Tibial nerve (tissue), 4 donors: ENCODE results near the gene ASCC1. TPM values are rescaled to one million over a fixed set of nuclear protein-coding genes. Genes with fewer than 3 reads are reported as not detected.

Experiments used
- DNase-seq, 2 donors: peaks; one replicate each; pipeline ENCODE4 v3.0.0-alpha.2; 2019; ENCODE audit warnings: low spot score in 2 of 2
- H3K27ac ChIP-seq, 4 donors: fragments of 200-600 bp; sonication (generic) in 3 of 4; one replicate each; pipeline ENCODE4 v1.5.1; 2017 to 2019; ENCODE audit warnings: mild to moderate bottlenecking in 1 of 4
- H3K27me3 ChIP-seq, 2 donors: fragments of 200-600 bp; sonication (generic) in 1 of 2; one replicate each; pipeline versions ENCODE4 v1.5.1 to v1.6.0; 2017 to 2019
- H3K36me3 ChIP-seq, 3 donors: fragments of 200-600 bp; sonication (generic); one replicate each; pipeline ENCODE4 v1.5.1; 2018 to 2019
- H3K4me1 ChIP-seq, 4 donors: fragments of 200-600 bp; sonication (generic) in 3 of 4; one replicate each; pipeline ENCODE4 v1.5.1; 2017 to 2019
- H3K4me3 ChIP-seq, 4 donors: fragments of 200-600 bp; sonication (generic) in 3 of 4; one replicate each; pipeline ENCODE4 v1.5.1; 2017 to 2019; ENCODE audit warnings: mild to moderate bottlenecking in 1 of 4, moderate library complexity in 1 of 4
- H3K9me3 ChIP-seq, 4 donors: fragments of 200-600 bp; sonication (generic) in 3 of 4; one replicate each; pipeline ENCODE4 v1.5.1; 2017 to 2019
- EP300 ChIP-seq, 2 donors: sonication (generic); formaldehyde crosslinking; IDR thresholded peaks; one replicate each; pipeline ENCODE4 v1.6.1; 2017; ENCODE audit warnings: antibody characterized with exemption in 2 of 2, mild to moderate bottlenecking in 1 of 2
- POLR2A ChIP-seq, 2 donors: fragments of 450-650 bp; IDR thresholded peaks; one replicate each; pipeline ENCODE4 v1.6.1; 2017; ENCODE audit warnings: antibody characterized with exemption in 2 of 2, mild to moderate bottlenecking in 2 of 2, moderate library complexity in 2 of 2
- WGBS, 2 donors: methylation state at CpG; one replicate each; pipeline ENCODE4 v1.1.5; 2018; 5-methylcytosine and 5-hydroxymethylcytosine counted together
- total RNA-seq, 4 donors: library from RNA; depleted of rRNA; stranded (reverse); fragments of >200 nt; gene quantifications; one replicate each; pipeline ENCODE4 v1.1.0, GENCODE V29; 2016
- TF ChIP-seq, protein P1 (sequence below), 5 experiments: fragments of 200-600 bp in 3 of 5; fragments of 450-650 bp in 2 of 5; sonication (generic) in 3 of 5; IDR thresholded peaks; one replicate each; pipeline ENCODE4 v1.5.1; 2016 to 2019; ENCODE audit warnings: antibody characterized with exemption in 5 of 5, mild to moderate bottlenecking in 3 of 5, moderate library complexity in 2 of 5

Gene ASCC1
- total RNA-seq, 4 donors from 2014 or later = 34.2 to 85.7 (median 54.2) TPM

DNA sequence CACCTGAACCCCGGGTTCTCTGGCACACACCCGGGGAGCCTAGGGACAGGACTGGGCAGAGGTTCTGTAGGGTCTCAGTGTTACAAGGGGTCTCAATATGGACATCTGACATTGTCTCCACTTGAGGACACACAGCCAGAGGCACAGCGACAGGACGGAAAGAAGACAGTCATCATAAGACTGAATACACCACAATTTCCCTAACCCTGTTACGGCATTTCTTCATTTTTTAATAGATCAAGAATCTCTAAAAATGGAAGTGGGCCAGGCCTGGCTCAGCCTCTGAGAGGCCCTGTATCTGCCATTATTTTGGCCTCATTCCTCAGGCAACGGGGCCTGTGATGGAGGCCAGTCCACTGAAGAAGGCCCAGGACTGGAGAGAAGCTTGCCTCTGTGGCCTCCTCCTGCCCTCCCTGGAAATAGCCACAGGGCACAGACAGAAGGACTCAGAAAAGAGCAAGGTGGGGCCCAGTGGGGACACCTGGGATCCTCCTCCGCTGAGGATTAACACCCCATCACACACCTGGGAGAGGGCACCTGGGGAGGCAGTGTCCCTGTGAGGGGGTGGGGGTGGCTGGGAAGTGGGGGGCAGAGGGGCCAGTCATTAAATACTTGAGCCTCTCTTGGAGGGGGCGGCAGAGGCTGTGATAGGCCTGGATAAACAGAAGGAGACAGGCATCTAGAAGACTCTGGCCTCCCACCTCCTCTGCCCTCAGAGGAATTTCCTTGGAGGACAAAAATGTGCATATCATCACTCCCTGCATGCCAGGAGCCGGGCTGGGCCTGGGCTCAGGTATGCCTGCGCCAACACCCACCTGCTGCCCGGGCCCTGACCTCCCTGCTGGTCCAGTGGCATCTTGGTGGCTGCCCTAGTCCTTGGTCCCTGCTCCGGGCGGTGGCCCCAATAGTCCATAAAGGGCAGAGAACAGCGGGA lies 135.8 kb downstream of the ASCC1 start:
- no peaks in the 10 kb centered on the region for H3K27me3 ChIP-seq
- 79 to 84% methylated on average over 9 to 14 of the region's 14 CpGs for WGBS, 2 donors
- no peak for DNase-seq
- H3K36me3 ChIP-seq = no peaks in the 10 kb centered on the region
- H3K27ac ChIP-seq = no peak overlapping the region
- H3K9me3 ChIP-seq = no peaks in the 10 kb centered on the region
- no peaks in the 10 kb centered on the region for H3K4me1 ChIP-seq
- no peak overlapping the region for H3K4me3 ChIP-seq
- TF ChIP-seq EP300 (IDR thresholded peaks at IDR 0.05) (no peak), POLR2A (IDR thresholded peaks at IDR 0.05) (no peak)
- TF ChIP-seq, protein P1, sequence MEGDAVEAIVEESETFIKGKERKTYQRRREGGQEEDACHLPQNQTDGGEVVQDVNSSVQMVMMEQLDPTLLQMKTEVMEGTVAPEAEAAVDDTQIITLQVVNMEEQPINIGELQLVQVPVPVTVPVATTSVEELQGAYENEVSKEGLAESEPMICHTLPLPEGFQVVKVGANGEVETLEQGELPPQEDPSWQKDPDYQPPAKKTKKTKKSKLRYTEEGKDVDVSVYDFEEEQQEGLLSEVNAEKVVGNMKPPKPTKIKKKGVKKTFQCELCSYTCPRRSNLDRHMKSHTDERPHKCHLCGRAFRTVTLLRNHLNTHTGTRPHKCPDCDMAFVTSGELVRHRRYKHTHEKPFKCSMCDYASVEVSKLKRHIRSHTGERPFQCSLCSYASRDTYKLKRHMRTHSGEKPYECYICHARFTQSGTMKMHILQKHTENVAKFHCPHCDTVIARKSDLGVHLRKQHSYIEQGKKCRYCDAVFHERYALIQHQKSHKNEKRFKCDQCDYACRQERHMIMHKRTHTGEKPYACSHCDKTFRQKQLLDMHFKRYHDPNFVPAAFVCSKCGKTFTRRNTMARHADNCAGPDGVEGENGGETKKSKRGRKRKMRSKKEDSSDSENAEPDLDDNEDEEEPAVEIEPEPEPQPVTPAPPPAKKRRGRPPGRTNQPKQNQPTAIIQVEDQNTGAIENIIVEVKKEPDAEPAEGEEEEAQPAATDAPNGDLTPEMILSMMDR (IDR thresholded peaks at IDR 0.05) = no peak

DNA sequence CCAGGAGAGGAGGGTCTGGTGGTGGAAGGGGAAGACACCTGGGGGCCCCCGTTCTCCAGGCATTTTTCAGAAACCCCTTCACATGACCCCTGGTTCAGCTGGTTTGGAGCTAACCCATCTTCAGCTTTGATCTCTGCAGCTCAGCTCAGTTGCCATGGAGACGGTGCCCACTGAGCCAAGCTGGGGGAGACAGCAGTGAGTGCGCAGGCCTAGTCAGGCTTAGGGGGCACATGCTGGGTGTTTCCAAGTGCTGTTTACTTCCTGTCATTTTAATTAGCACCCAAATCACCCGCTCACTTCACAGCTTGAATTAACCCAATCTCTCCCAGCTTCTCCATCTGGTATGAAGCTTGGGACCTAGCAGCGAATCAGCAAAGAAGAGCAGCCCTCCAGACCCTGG lies 136.7 kb downstream of the ASCC1 start:
- 77 to 81% methylated on average over 4 to 5 of the region's 5 CpGs for WGBS, 2 donors
- Histone ChIP-seq H3K4me1 (no peaks in the 10 kb centered on the region), H3K27me3 (no peaks in the 10 kb centered on the region), H3K4me3 (no peak overlapping the region), H3K9me3 (no peaks in the 10 kb centered on the region), H3K36me3 (no peaks in the 10 kb centered on the region), H3K27ac (no peak overlapping the region)
- TF ChIP-seq POLR2A (IDR thresholded peaks at IDR 0.05) (no peak), EP300 (IDR thresholded peaks at IDR 0.05) (no peak)
- TF ChIP-seq, protein P1 (IDR thresholded peaks at IDR 0.05) = no peak
- no peak for DNase-seq

DNA sequence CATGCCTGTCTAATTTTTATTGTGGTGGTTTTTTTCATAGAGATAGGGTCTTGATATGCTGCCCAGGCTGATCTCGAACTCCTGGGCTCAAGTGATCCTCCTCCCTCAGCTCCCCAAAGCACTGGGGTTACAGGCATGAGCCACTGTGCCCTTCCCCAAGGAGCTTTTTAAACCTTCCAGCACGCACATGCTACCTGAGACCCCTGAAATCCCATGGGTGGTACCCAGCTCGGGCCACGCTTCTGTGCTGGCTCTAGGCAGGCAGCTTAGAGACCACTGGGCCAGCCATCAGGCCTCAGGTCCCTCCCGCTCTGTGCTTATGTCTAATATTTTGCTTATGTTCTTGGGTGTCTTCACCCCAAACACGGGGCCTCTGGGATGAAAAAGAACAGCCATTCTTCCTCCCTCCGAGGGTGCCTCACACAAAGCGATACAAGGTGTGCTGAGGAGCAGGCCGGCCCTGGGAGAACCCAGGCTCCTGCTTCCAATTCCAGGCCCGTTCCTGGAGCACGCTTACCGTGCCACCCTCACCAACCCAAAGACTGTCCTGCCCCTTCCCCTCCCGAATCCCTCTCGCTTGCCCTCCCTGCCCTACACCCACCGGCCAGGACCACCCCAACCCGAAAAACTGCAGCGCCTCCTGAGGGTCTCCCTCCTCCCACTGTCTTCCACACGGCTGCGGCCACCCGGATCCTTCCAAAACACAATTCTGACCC lies 138.6 kb downstream of the ASCC1 start:
- Histone ChIP-seq H3K36me3 (peaks cover 0 to 6% (median 0%) of the 10 kb centered on the region in 3 donors), H3K9me3 (no peaks in the 10 kb centered on the region), H3K4me1 (no peaks in the 10 kb centered on the region), H3K27ac (no peak overlapping the region), H3K27me3 (no peaks in the 10 kb centered on the region), H3K4me3 (no peak overlapping the region)
- DNase-seq = no peak
- TF ChIP-seq POLR2A (IDR thresholded peaks at IDR 0.05) (no peak), EP300 (IDR thresholded peaks at IDR 0.05) (no peak)
- TF ChIP-seq, protein P1 (IDR thresholded peaks at IDR 0.05) = no peak
- 87 to 89% methylated on average over 20 of the region's 20 CpGs for WGBS, 2 donors

DNA sequence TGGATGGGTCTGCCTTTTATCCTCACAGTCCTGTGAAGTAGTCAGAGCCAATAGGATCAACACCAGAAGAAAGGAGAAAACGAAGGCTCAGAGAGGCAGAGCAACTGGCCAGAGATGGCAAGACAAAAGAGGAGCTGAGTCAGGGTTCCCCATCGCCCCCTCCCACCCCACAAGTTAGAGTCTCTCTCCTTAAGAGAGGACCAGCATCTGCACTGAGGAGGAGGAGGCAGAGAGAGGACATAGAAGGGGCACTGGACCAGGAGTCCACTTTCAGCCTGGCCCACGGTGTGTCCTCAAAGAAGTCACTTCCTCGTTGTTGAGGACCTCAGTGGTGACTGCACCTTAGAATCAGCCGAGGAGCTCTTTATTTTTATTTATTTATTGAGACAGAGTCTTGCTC lies 139.3 kb downstream of the ASCC1 start:
- Histone ChIP-seq H3K9me3 (peaks cover 0 to 4% (median 0%) of the 10 kb centered on the region in 4 donors), H3K36me3 (peaks cover 0 to 12% (median 0%) of the 10 kb centered on the region in 3 donors), H3K4me3 (no peak overlapping the region), H3K27me3 (no peaks in the 10 kb centered on the region), H3K27ac (no peak overlapping the region), H3K4me1 (no peaks in the 10 kb centered on the region)
- TF ChIP-seq POLR2A (IDR thresholded peaks at IDR 0.05) = no peak
- TF ChIP-seq EP300 (IDR thresholded peaks at IDR 0.05) = no peak
- TF ChIP-seq, protein P1 (IDR thresholded peaks at IDR 0.05) = no peak
- no peak for DNase-seq
- WGBS, 2 donors = 48 to 58% methylated on average over 5 of the region's 5 CpGs
